Osteoblast (primary cell): ENCODE results near the gene NMNAT2. TPM values are rescaled to one million over a fixed set of nuclear protein-coding genes. Genes with fewer than 3 reads are reported as not detected.

Source experiments
- DNase-seq: peaks from one replicate; pipeline ENCODE4 v3.0.0; 2011; ENCODE audit warnings: low spot score, mixed read lengths; ENCODE audit not compliant: insufficient read length; ENCODE audit errors: missing footprints
- H2AFZ ChIP-seq: 2 replicates; pipeline ENCODE4 v1.6.0; 2011; ENCODE audit warnings: mild to moderate bottlenecking, low read length
- H3K27ac ChIP-seq: 2 replicates; pipeline ENCODE4 v1.5.1; 2011; ENCODE audit warnings: mild to moderate bottlenecking, low read depth, low read length, moderate library complexity
- H3K27me3 ChIP-seq: 2 replicates; pipeline ENCODE4 v1.6.0; 2012; ENCODE audit warnings: mild to moderate bottlenecking, control low read depth, inconsistent platforms, low read length, moderate library complexity; ENCODE audit not compliant: insufficient read depth
- H3K36me3 ChIP-seq: 2 replicates; pipeline ENCODE4 v1.5.1; 2011; ENCODE audit warnings: mild to moderate bottlenecking, low read length, control low read depth, moderate library complexity; ENCODE audit not compliant: insufficient read depth
- H3K4me1 ChIP-seq: 2 replicates; pipeline ENCODE4 v1.5.1; 2011; ENCODE audit warnings: mild to moderate bottlenecking, low read length, control low read depth, moderate library complexity; ENCODE audit not compliant: insufficient read depth
- H3K4me2 ChIP-seq: 2 replicates; pipeline ENCODE4 v1.6.0; 2011; ENCODE audit warnings: mild to moderate bottlenecking, low read length; ENCODE audit not compliant: insufficient read depth
- H3K4me3 ChIP-seq: fragments of 200-600 bp; sonication (generic); 3 replicates; pipeline ENCODE4 v1.5.1; 2012; ENCODE audit warnings: mild to moderate bottlenecking, low read length, inconsistent platforms; ENCODE audit not compliant: insufficient read depth
- H3K79me2 ChIP-seq: 2 replicates; pipeline ENCODE4 v1.6.0; 2012; ENCODE audit warnings: mild to moderate bottlenecking, low read length, control low read depth, inconsistent platforms; ENCODE audit not compliant: insufficient read depth
- H3K9me3 ChIP-seq: 2 replicates; pipeline ENCODE4 v1.5.1; 2011; ENCODE audit warnings: low read depth, low read length, control low read depth
- H4K20me1 ChIP-seq: 2 replicates; pipeline ENCODE4 v1.6.0; 2012; ENCODE audit warnings: mild to moderate bottlenecking, low read length, control low read depth; ENCODE audit not compliant: insufficient read depth
- CTCF ChIP-seq: IDR thresholded peaks from 2 replicates; pipeline ENCODE4 v1.5.1; 2011; ENCODE audit warnings: mild to moderate bottlenecking, low read depth, low read length, moderate library complexity; ENCODE audit errors: extremely low read depth
- total RNA-seq: library from RNA; depleted of rRNA; stranded (reverse); fragments of >200 nt; gene quantifications from 2 replicates; pipeline ENCODE4 v1.2.3, GENCODE V29; 2012

NMNAT2 gene
- total RNA-seq, 1 donor = 2.5 TPM

- no peak for DNase-seq
- no peak for TF ChIP-seq CTCF
These were observed 45.5 kb downstream of the NMNAT2 start for GRCh38 chr1:183372586-183373230.

GRCh38 chr1:183370399-183371058, 47.7 kb downstream of the NMNAT2 start:
- no peaks in the 10 kb centered on the region for H3K9me3 ChIP-seq
- DNase-seq = no peak
- H2AFZ ChIP-seq = no peak overlapping the region

More at GRCh38 chr1:183372586-183373230, 45.5 kb downstream of the NMNAT2 start:
- Histone ChIP-seq H3K4me1 (no peaks in the 10 kb centered on the region), H3K4me3 (no peak overlapping the region), H4K20me1 (no peaks in the 10 kb centered on the region), H3K36me3 (no peaks in the 10 kb centered on the region), H3K9me3 (no peaks in the 10 kb centered on the region), H3K27ac (no peak overlapping the region), H3K79me2 (no peaks in the 10 kb centered on the region), H2AFZ (no peak overlapping the region), H3K4me2 (no peak overlapping the region), H3K27me3 (peaks cover 16% of the 10 kb centered on the region)

DNA sequence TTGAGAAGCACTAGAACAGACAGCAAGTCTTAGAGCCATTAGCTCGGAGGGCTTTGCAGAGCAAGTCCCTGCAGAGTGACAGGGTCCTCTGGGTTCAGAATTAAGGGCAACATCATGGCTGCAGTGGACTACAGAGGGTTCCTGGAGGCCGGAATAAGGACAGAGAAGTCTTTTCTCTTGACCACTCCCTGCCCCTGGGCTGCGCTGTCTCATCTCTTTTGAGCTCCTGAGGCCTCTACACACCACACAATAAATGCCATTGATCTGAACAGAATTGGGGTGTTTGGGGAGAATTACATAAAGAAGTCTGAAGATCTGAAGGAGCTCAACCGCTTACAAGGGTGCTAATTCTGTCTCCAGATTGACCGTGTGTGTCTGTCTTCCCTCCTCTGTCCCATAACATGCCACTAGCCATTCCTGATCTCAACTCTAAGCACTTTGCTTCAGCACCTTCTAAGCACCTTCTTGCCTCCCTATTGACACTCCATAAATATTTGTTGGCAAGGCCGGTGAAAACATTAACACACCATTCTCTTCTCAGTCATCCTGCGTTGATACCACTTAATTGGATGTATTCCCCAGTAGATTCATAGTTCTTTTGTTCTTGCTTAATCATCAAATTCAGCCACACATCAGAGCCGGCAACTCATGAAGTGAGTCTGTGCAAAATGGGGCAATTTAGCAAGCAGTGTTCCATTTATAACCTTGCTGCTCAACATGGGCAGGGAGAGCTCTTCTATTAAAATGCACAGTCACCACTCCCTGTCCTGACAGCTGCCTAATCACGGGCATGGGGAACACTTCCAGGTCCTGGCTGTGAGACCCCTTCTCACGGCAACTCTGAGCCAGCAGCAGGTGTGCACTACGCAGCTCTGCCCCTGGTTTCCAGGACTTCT, 49.7 kb downstream of the NMNAT2 start:
- Histone ChIP-seq H3K4me1 (no peaks in the 10 kb centered on the region), H3K9me3 (no peaks in the 10 kb centered on the region), H3K79me2 (no peaks in the 10 kb centered on the region), H3K27me3 (peaks cover 9% of the 10 kb centered on the region), H3K36me3 (no peaks in the 10 kb centered on the region), H3K4me2 (no peak overlapping the region), H2AFZ (no peak overlapping the region), H3K27ac (no peak overlapping the region), H4K20me1 (no peaks in the 10 kb centered on the region), H3K4me3 (no peak overlapping the region)
- DNase-seq = no peak
- no peak for TF ChIP-seq CTCF

More at GRCh38 chr1:183370399-183371058, 47.7 kb downstream of the NMNAT2 start:
- Histone ChIP-seq H4K20me1 (no peaks in the 10 kb centered on the region), H3K36me3 (no peaks in the 10 kb centered on the region), H3K4me2 (no peak overlapping the region), H3K27me3 (peaks cover 13% of the 10 kb centered on the region), H3K27ac (no peak overlapping the region), H3K4me1 (no peaks in the 10 kb centered on the region), H3K4me3 (no peak overlapping the region), H3K79me2 (no peaks in the 10 kb centered on the region)
- no peak for TF ChIP-seq CTCF
